HEK293 (cell line): Measurements from ENCODE around the gene ZNF367.

ENCODE experiments used
- CTCF ChIP-seq: fragments of 450-650 bp; formaldehyde crosslinking; IDR thresholded peaks from 2 replicates; pipeline ENCODE4 v1.5.1; 2016; ENCODE audit warnings: missing biosample characterization, missing genetic modification characterization
- FEZF1 ChIP-seq: fragments of 450-650 bp; formaldehyde crosslinking; IDR thresholded peaks from 2 replicates; pipeline ENCODE4 v1.5.1; 2016; ENCODE audit warnings: missing biosample characterization, missing genetic modification characterization
- TCF7L2 ChIP-seq: IDR thresholded peaks from 2 replicates; pipeline ENCODE4 v1.6.1; 2011; ENCODE audit warnings: low read depth, mild to moderate bottlenecking, inconsistent platforms, low read length, moderate library complexity, borderline replicate concordance
- ZBTB11 ChIP-seq: fragments of 450-650 bp; formaldehyde crosslinking; conservative IDR thresholded peaks from 2 replicates; pipeline ENCODE4 v1.5.1; 2016; ENCODE audit warnings: low read depth, missing biosample characterization, missing genetic modification characterization

DNA sequence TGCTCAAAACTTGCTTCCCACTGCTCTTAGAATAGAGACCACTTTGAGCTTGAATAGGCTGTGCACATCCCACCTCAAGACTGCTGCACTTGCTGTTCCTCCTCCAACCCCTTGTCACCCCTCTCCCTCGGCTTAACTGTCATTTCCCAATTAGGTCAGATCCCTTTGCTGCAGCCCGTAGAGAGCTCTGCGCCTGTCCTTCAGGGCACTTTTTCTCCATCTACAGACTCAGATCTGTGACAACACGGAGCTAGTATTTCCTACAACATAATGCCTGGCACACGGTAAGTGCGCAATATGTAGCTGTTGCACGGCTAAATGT lies 31.3 kb upstream of the ZNF367 start:
- TF ChIP-seq ZBTB11 (tag by site-specific recombination) = no peak
- no peak for TF ChIP-seq CTCF (tag by site-specific recombination)
- TF ChIP-seq FEZF1 (tag by site-specific recombination) = no peak
- no peak for TF ChIP-seq TCF7L2
